Uterine smooth muscle cell (primary cell): Measurements from ENCODE around the gene NRP1. TPM values are rescaled to one million over a fixed set of nuclear protein-coding genes. Genes with fewer than 3 reads are reported as not detected.

Experiments used
- total RNA-seq: library from RNA; depleted of rRNA; stranded (reverse); fragments of >200 nt; gene quantifications from 2 replicates; pipeline ENCODE4 v1.2.3, GENCODE V29; 2014

NRP1 gene
- total RNA-seq, result 429 and 516 TPM in 2 replicates

GRCh38 chr10:33334153-33334804, at the start of gene NRP1:
Gene NRP1, minus strand, starts transcription at chr10:33334667. Its CDS starts 285 bp downstream, at chr10:33334382.

